ELR (cell line): ENCODE measurements around the gene PEG3.

ENCODE experiments used
- DNase-seq: peaks from one replicate; pipeline ENCODE4 v3.0.0-alpha.2; 2015; ENCODE audit warnings: low read depth

Gene PEG3

DNA sequence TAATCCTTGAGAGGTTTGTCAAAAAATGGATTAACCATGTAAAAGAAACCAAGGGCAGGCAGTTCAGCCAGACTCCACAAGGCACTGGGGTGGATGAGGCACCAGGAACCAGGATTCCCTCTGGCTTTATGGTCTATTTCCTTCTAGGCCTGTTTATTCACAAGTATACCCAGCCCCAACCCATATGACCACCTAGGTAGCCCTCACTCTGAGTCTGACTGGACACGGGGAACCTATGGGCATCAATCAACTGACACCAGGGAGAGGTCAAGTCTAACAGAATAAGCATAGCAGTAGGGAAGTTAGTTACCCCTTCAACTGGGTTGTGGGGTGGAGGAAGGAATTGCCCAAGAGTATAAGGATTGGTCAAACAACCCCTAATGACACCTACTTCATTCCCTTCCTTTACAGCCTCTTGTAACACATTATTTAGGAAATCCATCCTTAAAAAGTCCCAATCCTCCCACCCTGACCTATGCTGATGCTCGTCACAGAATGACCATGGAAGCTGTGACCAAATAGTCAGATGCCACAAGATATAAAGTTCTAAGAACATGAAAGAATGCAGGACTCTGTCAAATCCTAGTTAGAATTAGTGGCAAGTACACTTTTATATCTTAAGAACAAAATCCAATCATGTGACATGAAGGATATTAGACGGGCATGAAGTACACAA, 31.7 kb downstream of the PEG3 start:
- no peak for DNase-seq

DNA sequence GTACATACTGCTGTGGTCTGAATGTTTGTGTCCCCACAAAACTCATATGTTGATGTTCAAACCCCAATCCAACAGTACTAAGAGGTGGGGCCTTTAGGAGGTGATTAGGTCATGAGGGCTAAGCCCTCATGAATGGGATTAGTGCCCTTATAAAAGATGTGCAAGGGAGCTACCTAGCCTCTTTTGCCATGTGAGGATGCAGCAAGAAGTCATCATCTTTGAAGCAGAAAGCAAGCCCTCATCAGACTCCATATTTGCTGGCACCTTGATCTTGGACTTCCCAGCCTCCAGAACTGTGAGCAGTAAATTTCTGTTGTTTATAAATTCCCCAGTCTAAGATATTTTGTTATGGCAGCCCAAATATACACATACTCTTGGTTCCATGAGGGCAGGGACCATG, 33.9 kb downstream of the PEG3 start:
- no peak for DNase-seq
